ENCODE results near the gene CABCOCO1.
"Not testable (repeated sequence)": the region's sequence is repeated elsewhere in the genome, so short reads cannot be mapped to it uniquely, and the experiment has no call there.

Gene CABCOCO1

GRCh38 chr10:61663466-61663865, 737 bp downstream of the CABCOCO1 start:
- no peak overlapping the region for H3K27ac Mint-ChIP-seq (ENCODE audit: low read depth)
- no peak for ATAC-seq (replicated peaks; ENCODE audit: extremely low read depth, poor library complexity, severe bottlenecking)
- H3K9me3 Mint-ChIP-seq: no peaks in the 10 kb centered on the region
- H3K4me3 Mint-ChIP-seq: no peak overlapping the region
- H3K36me3 Mint-ChIP-seq (ENCODE audit: insufficient read depth): no peaks in the 10 kb centered on the region
- peaks cover 40% of the 10 kb centered on the region for H3K27me3 Mint-ChIP-seq
- no peaks in the 10 kb centered on the region for H3K4me1 Mint-ChIP-seq
- no peak for DNase-seq (ENCODE audit: low spot score in 2 of 2)

GRCh38 chr10:61664985-61665384, 2.3 kb downstream of the CABCOCO1 start:
- H3K4me1 Mint-ChIP-seq: no peaks in the 10 kb centered on the region
- no peak overlapping the region for H3K27ac Mint-ChIP-seq (ENCODE audit: low read depth)
- H3K27me3 Mint-ChIP-seq: peaks cover 40% of the 10 kb centered on the region
- H3K4me3 Mint-ChIP-seq: no peak overlapping the region
- no peaks in the 10 kb centered on the region for H3K36me3 Mint-ChIP-seq (ENCODE audit: insufficient read depth)
- DNase-seq (ENCODE audit: low spot score in 2 of 2) (no peak), ATAC-seq (replicated peaks; ENCODE audit: extremely low read depth, poor library complexity, severe bottlenecking) (no peak)
- no peaks in the 10 kb centered on the region for H3K9me3 Mint-ChIP-seq

- Mint-ChIP-seq H3K27me3 (peaks cover 12% of the 10 kb centered on the region), H3K4me1 (no peaks in the 10 kb centered on the region), H3K4me3 (no peak overlapping the region), H3K27ac (ENCODE audit: low read depth) (no peak overlapping the region), H3K36me3 (ENCODE audit: insufficient read depth) (no peaks in the 10 kb centered on the region), H3K9me3 (no peaks in the 10 kb centered on the region)
- no peak for ATAC-seq (replicated peaks; ENCODE audit: extremely low read depth, poor library complexity, severe bottlenecking)
- no peak for DNase-seq (ENCODE audit: low spot score in 2 of 2)
Observed at GRCh38 chr10:61669161-61669725, 6.5 kb downstream of the CABCOCO1 start.

GRCh38 chr10:61669849-61670248, 7.1 kb downstream of the CABCOCO1 start:
- ATAC-seq (replicated peaks; ENCODE audit: extremely low read depth, poor library complexity, severe bottlenecking): no peak
- Mint-ChIP-seq H3K27me3 (peaks cover 5% of the 10 kb centered on the region), H3K36me3 (ENCODE audit: insufficient read depth) (no peaks in the 10 kb centered on the region), H3K9me3 (no peaks in the 10 kb centered on the region), H3K4me1 (no peaks in the 10 kb centered on the region), H3K4me3 (no peak overlapping the region), H3K27ac (ENCODE audit: low read depth) (no peak overlapping the region)
- no peak for DNase-seq (ENCODE audit: low spot score in 2 of 2)

- DNase-seq (ENCODE audit: low spot score in 2 of 2) (no peak), ATAC-seq (replicated peaks; ENCODE audit: extremely low read depth, poor library complexity, severe bottlenecking) (no peak)
- H3K27ac Mint-ChIP-seq (ENCODE audit: low read depth): no peak overlapping the region
- H3K9me3 Mint-ChIP-seq: no peaks in the 10 kb centered on the region
- H3K36me3 Mint-ChIP-seq (ENCODE audit: insufficient read depth): no peaks in the 10 kb centered on the region
- H3K4me1 Mint-ChIP-seq: no peaks in the 10 kb centered on the region
- H3K27me3 Mint-ChIP-seq: no peaks in the 10 kb centered on the region
- H3K4me3 Mint-ChIP-seq: no peak overlapping the region
Observed at GRCh38 chr10:61673360-61673759, 10.6 kb downstream of the CABCOCO1 start.

DNA sequence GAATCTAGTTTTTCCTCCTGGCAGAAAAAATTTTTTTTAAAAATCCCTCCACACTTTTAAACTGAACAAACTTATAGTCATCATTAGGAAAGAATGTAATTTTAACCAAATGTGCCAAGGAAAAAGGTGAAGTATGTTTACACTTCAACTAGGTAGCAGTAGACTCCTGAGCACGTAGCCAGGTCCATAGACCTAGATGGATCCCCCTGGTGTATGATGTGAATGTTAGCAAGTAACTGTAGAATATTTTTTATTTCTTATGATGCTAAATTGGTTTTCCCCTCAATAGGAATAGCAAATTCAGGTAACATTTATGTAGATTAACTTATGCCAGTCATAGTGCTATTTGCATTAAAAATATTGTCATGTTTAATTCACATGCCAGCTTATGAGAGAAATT, 19.6 kb downstream of the CABCOCO1 start:
- H3K27ac Mint-ChIP-seq (ENCODE audit: low read depth): no peak overlapping the region
- H3K9me3 Mint-ChIP-seq: no peaks in the 10 kb centered on the region
- no peak overlapping the region for H3K4me3 Mint-ChIP-seq
- H3K36me3 Mint-ChIP-seq (ENCODE audit: insufficient read depth): no peaks in the 10 kb centered on the region
- no peak for DNase-seq (ENCODE audit: low spot score in 2 of 2)
- H3K4me1 Mint-ChIP-seq: no peaks in the 10 kb centered on the region
- H3K27me3 Mint-ChIP-seq: no peaks in the 10 kb centered on the region
- no peak for ATAC-seq (replicated peaks; ENCODE audit: extremely low read depth, poor library complexity, severe bottlenecking)

DNA sequence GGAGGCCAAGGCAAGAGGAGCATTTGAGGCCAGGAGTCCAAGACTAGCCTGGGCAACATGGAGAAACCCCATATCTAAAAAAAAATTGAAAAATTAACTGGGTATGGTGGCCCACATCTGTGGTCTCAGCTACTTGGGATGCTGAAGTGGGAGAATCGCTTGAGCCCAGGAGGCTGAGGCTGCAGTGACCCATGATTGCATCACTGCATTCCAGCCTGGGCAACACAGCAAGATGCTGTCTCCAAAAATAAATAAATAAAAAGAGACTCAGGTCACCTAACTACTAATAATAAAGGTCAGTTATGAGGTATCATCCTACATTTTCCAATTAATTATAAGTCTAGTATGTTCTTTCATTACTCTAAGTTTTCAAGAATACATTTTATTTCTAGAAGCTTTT, 20.6 kb downstream of the CABCOCO1 start:
- no peak overlapping the region for H3K27ac Mint-ChIP-seq (ENCODE audit: low read depth)
- H3K4me3 Mint-ChIP-seq: no peak overlapping the region
- H3K4me1 Mint-ChIP-seq: no peaks in the 10 kb centered on the region
- H3K36me3 Mint-ChIP-seq (ENCODE audit: insufficient read depth): no peaks in the 10 kb centered on the region
- DNase-seq (ENCODE audit: low spot score in 2 of 2): no peak
- H3K27me3 Mint-ChIP-seq: no peaks in the 10 kb centered on the region
- H3K9me3 Mint-ChIP-seq: no peaks in the 10 kb centered on the region
- ATAC-seq (replicated peaks; ENCODE audit: extremely low read depth, poor library complexity, severe bottlenecking): no peak

DNA sequence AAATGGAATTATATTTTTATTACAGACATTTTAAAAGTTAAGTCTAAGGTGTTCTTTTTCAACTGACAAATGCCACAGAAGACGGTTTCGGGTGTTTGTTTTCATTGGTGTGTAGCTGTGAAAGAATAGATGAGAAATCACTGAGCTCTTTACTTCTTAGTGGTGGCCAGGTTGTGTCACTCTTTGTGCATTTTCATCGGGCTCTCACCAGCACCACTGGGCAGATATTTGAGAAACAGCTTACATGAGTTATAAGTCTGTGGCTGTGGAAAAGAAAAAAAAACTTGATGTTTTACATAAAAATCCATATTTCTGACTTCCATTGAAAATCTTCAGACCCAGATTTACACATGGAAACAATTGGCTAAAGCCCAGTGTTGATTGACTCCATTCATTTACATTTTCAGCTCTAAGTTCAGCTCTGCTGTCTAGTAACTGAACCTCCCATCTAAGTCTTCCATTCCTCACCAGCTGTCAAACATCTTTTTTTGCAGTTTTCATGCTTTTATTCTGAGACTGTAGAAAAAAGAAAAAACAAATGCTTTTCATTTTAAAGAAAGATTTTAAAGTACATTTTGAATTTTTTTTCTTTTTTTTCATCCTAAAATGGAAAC, 22.3 kb downstream of the CABCOCO1 start:
- H3K27ac Mint-ChIP-seq (ENCODE audit: low read depth): no peak overlapping the region
- no peak overlapping the region for H3K4me3 Mint-ChIP-seq
- H3K27me3 Mint-ChIP-seq: no peaks in the 10 kb centered on the region
- no peak for DNase-seq (ENCODE audit: low spot score in 2 of 2)
- H3K9me3 Mint-ChIP-seq: no peaks in the 10 kb centered on the region
- H3K36me3 Mint-ChIP-seq (ENCODE audit: insufficient read depth): no peaks in the 10 kb centered on the region
- no peaks in the 10 kb centered on the region for H3K4me1 Mint-ChIP-seq
- no peak for ATAC-seq (replicated peaks; ENCODE audit: extremely low read depth, poor library complexity, severe bottlenecking)

- no peak overlapping the region for H3K27ac Mint-ChIP-seq (ENCODE audit: low read depth)
- DNase-seq (ENCODE audit: low spot score in 2 of 2): no peak
- peaks cover 22% of the 10 kb centered on the region for H3K27me3 Mint-ChIP-seq
- H3K9me3 Mint-ChIP-seq: no peaks in the 10 kb centered on the region
- H3K4me1 Mint-ChIP-seq: no peaks in the 10 kb centered on the region
- H3K36me3 Mint-ChIP-seq (ENCODE audit: insufficient read depth): no peaks in the 10 kb centered on the region
- H3K4me3 Mint-ChIP-seq: no peak overlapping the region
- ATAC-seq (replicated peaks; ENCODE audit: extremely low read depth, poor library complexity, severe bottlenecking): no peak
Observed at GRCh38 chr10:61688551-61689308, 26.0 kb downstream of the CABCOCO1 start.

DNA sequence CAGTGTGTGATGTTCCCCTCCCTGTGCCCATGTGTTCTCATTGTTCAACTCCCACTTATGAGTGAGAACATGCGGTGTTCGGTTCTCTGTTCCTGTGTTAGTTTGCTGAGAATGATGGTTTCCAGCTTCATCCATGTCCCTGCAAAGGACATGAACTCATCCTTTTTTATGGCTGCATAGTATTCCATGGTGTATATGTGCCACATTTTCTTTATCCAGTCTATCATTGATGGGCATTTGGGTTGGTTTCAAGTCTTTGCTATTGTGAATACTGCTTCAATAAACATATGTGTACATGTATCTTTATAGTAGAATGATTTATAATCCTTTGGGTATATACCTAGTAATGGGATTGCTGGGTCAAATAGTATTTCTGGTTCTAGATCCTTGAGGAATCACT, 28.9 kb downstream of the CABCOCO1 start:
- not testable (repeated sequence) for ATAC-seq (replicated peaks; ENCODE audit: extremely low read depth, poor library complexity, severe bottlenecking); H3K9me3 Mint-ChIP-seq; H3K4me3 Mint-ChIP-seq; H3K36me3 Mint-ChIP-seq (ENCODE audit: insufficient read depth); H3K27ac Mint-ChIP-seq (ENCODE audit: low read depth); H3K4me1 Mint-ChIP-seq; DNase-seq (ENCODE audit: low spot score in 2 of 2)
- peaks cover 48% of the 10 kb centered on the region for H3K27me3 Mint-ChIP-seq

GRCh38 chr10:61692447-61693010, 29.8 kb downstream of the CABCOCO1 start:
- DNase-seq (ENCODE audit: low spot score in 2 of 2): no peak
- no peak for ATAC-seq (replicated peaks; ENCODE audit: extremely low read depth, poor library complexity, severe bottlenecking)
- no peaks in the 10 kb centered on the region for H3K36me3 Mint-ChIP-seq (ENCODE audit: insufficient read depth)
- H3K27me3 Mint-ChIP-seq: peaks cover 48% of the 10 kb centered on the region
- H3K4me1 Mint-ChIP-seq: no peaks in the 10 kb centered on the region
- no peak overlapping the region for H3K27ac Mint-ChIP-seq (ENCODE audit: low read depth)
- no peak overlapping the region for H3K4me3 Mint-ChIP-seq
- H3K9me3 Mint-ChIP-seq: no peaks in the 10 kb centered on the region

DNA sequence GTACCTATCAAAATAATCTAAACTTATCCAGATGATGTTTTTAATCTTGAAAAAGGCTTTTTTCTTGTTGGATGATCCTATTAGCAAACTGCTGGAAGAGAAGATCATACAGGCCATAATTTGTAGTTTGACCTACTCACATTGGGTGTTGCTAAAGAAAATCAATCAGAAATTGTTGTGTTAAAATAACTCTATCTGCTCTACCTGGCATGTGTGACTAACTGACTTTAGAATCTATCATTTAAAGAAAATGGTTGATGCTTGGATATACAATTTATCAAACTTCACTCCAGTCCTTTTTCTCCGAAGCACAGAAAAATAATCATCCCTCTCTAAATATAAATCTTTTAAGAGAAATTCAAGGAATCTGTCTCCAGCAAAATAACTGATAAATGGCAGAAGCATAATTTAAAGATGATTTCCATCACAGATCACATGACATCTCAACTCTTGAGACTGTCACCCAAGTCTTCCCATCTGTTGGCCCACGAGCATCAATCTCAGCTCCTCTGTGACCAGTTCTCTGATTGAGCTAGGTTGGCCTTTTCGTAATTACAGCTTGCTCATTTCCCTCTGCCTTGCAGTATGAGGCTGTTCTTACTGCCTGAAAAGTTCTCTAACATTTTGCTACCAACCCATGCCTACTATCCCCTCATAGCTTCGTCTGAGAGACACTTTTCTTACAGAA, 36.4 kb downstream of the CABCOCO1 start:
- Mint-ChIP-seq H3K27me3 (peaks cover 40% of the 10 kb centered on the region), H3K4me3 (no peak overlapping the region), H3K9me3 (no peaks in the 10 kb centered on the region), H3K36me3 (ENCODE audit: insufficient read depth) (no peaks in the 10 kb centered on the region), H3K4me1 (no peaks in the 10 kb centered on the region), H3K27ac (ENCODE audit: low read depth) (no peak overlapping the region)
- DNase-seq (ENCODE audit: low spot score in 2 of 2) (no peak), ATAC-seq (replicated peaks; ENCODE audit: extremely low read depth, poor library complexity, severe bottlenecking) (no peak)
